GM12878 (cell line): ENCODE data around the gene SLC6A15. TPM values are rescaled to one million over a fixed set of nuclear protein-coding genes. Genes with fewer than 3 reads are reported as not detected.

Source experiments
- ATAC-seq: fragments of 200-7000 bp; cut with Tn5 transposase; 3 replicates; pipeline ENCODE4 v1.9.1; 2020; ENCODE audit warnings: mild to moderate bottlenecking, moderate library complexity
- BruUV-seq: library from RNA; stranded (reverse); fragments of 400-500 nt; replicated peaks from 2 replicates; lab custom pipeline; 2021; lab: Mats Ljungman, UMichigan
- CTCF ChIA-PET: fragments of 300-600 bp; sonication (Branson Sonifier 250); formaldehyde crosslinking; extraction: SDS; loops from one replicate; lab custom pipeline; 2021; ENCODE audit warnings: inconsistent platforms; lab: Yijun Ruan, JAX
- POLR2A ChIA-PET: fragments of 350-600 bp; formaldehyde crosslinking; extraction: SDS; loops from one replicate; lab custom pipeline; 2021; ENCODE audit warnings: inconsistent platforms; lab: Charles Lee
- RAD21 ChIA-PET: fragments of 300-600 bp; sonication (Branson Sonifier 250); formaldehyde crosslinking; loops from one replicate; lab custom pipeline; 2023; ENCODE audit warnings: antibody characterized with exemption; ENCODE audit not compliant: unreplicated experiment; lab: Charles Lee
- SMC1A ChIA-PET: fragments of 300-600 bp; sonication (Branson Sonifier 250); formaldehyde crosslinking; loops from one replicate; lab custom pipeline; 2023; ENCODE audit not compliant: unreplicated experiment, uncharacterized antibody; lab: Charles Lee
- DNase-seq: peaks from one replicate; pipeline ENCODE4 v3.0.0-alpha.2; 2011; ENCODE audit warnings: low read depth, low spot score
- FAIRE-seq: peaks from 3 replicates; lab custom pipeline; 2011; peaks lifted over from hg19 to GRCh38; lab: Jason Lieb, UNC
- H2AFZ ChIP-seq: 2 replicates; pipeline ENCODE4 v1.6.0; 2011; ENCODE audit warnings: low read depth, low read length, control low read depth; ENCODE audit not compliant: control insufficient read depth
- H3K27ac ChIP-seq: 2 replicates; pipeline ENCODE4 v1.5.1; 2011; ENCODE audit warnings: control low read depth; ENCODE audit not compliant: control insufficient read depth, insufficient read depth
- H3K27me3 ChIP-seq, 2 experiments: replicated peaks in 1 of 2; 2 replicates each; pipeline versions ENCODE4 v1.6.0 to v1.6.1; 2011; ENCODE audit warnings: low read length in 1 of 2; ENCODE audit not compliant: control insufficient read depth in 2 of 2, insufficient read depth in 2 of 2
- H3K36me3 ChIP-seq, 2 experiments: 2 replicates each; pipeline ENCODE4 v1.5.1; 2011; ENCODE audit warnings: low read length in 1 of 2; ENCODE audit not compliant: control insufficient read depth in 2 of 2, insufficient read depth in 2 of 2
- H3K4me1 ChIP-seq: 2 replicates; pipeline ENCODE4 v1.6.1; 2011; ENCODE audit warnings: mild to moderate bottlenecking, low read length, moderate library complexity, mixed read lengths; ENCODE audit not compliant: control insufficient read depth, insufficient read depth
- H3K4me2 ChIP-seq: 2 replicates; pipeline ENCODE4 v1.6.0; 2011; ENCODE audit warnings: control low read depth; ENCODE audit not compliant: control insufficient read depth, insufficient read depth
- H3K4me3 ChIP-seq: fragments of 200-600 bp; sonication (generic); 2 replicates; pipeline ENCODE4 v1.5.1; 2016
- H3K79me2 ChIP-seq: 2 replicates; pipeline ENCODE4 v1.6.0; 2011; ENCODE audit warnings: low read length; ENCODE audit not compliant: control insufficient read depth, insufficient read depth
- H3K9ac ChIP-seq: 2 replicates; pipeline ENCODE4 v1.8.0; 2011; ENCODE audit warnings: low read length, control low read depth, mixed read lengths; ENCODE audit not compliant: control insufficient read depth, insufficient read depth
- H3K9me3 ChIP-seq: replicated peaks from 3 replicates; pipeline ENCODE4 v1.5.1; 2011; ENCODE audit warnings: mild to moderate bottlenecking, low read length; ENCODE audit not compliant: control insufficient read depth, insufficient read depth
- H4K20me1 ChIP-seq: 2 replicates; pipeline ENCODE4 v1.6.0; 2011; ENCODE audit not compliant: control insufficient read depth, insufficient read depth
- CBFB ChIP-seq: IDR thresholded peaks from 2 replicates; pipeline ENCODE4 v1.6.1; 2016; ENCODE audit warnings: antibody characterized with exemption, low read depth
- GABPA ChIP-seq: IDR thresholded peaks from 2 replicates; pipeline ENCODE4 v1.6.1; 2014; ENCODE audit warnings: antibody characterized with exemption, low read depth, mild to moderate bottlenecking, inconsistent platforms
- NFIC ChIP-seq: IDR thresholded peaks from 2 replicates; pipeline ENCODE4 v1.6.1; 2012; ENCODE audit warnings: low read depth, mild to moderate bottlenecking, inconsistent platforms, low read length, moderate library complexity
- POLR2A ChIP-seq: IDR thresholded peaks from 2 replicates; pipeline ENCODE4 v1.6.1; 2011; ENCODE audit warnings: low read depth, mild to moderate bottlenecking, low read length
- RCOR1 ChIP-seq: conservative IDR thresholded peaks from 2 replicates; pipeline ENCODE4 v1.6.1; 2012; ENCODE audit warnings: low read depth, low read length, improper control_type of control experiment
- STAT3 ChIP-seq: IDR thresholded peaks from 2 replicates; pipeline ENCODE4 v1.6.1; 2011; ENCODE audit warnings: low read depth, low read length, improper control_type of control experiment
- WGBS: methylation state at CpG from one replicate; pipeline ENCODE4 v1.1.6; 2016; ENCODE audit warnings: low lambda C conversion rate; ENCODE audit not compliant: insufficient replicate concordance, insufficient coverage; ENCODE audit errors: missing lambda C conversion rate; 5-methylcytosine and 5-hydroxymethylcytosine counted together
- in situ Hi-C: fragments of 300-500 bp; cut with MboI; formaldehyde crosslinking; loops from 9 replicates; pipeline ENCODE4 v1.14.3; 2018; ENCODE audit warnings: mixed read lengths
- intact Hi-C: fragments of 100-400 bp; cut with micrococcal nuclease; formaldehyde crosslinking; loops from one replicate; pipeline ENCODE4 v1.14.2; 2022; ENCODE audit not compliant: unreplicated experiment
- polyA plus RNA-seq, 11 experiments: library from polyadenylated mRNA; depleted of rRNA in 4 of 11; unstranded in 6 of 11; stranded (reverse) in 5 of 11; fragments of >200 nt; fragmentation: Nextera tagmentation in 4 of 11; fragmentation: Illumina TruSeq in 1 of 11; extraction: Ambion mirVana in 4 of 11; extraction: Trizol in 1 of 11; gene quantifications; 1 replicate in 1 of 11; 2 replicates in 10 of 11; pipeline versions ENCODE4 v1.2.1 to v1.2.3, GENCODE V29; 2011 to 2016; ENCODE audit warnings: inconsistent platforms in 2 of 11, missing spikeins in 2 of 11, low read depth in 1 of 11
- total RNA-seq, 4 experiments: library from RNA; depleted of rRNA in 3 of 4; stranded (reverse); fragments of >200 nt in 3 of 4; fragmentation: Illumina TruSeq in 1 of 4; extraction: Trizol in 1 of 4; gene quantifications; 2 replicates each; pipeline versions ENCODE4 v1.2.1 to v1.2.3, GENCODE V29; 2013 to 2021
- TF ChIP-seq, protein P1 (sequence below): fragments of 450-650 bp; formaldehyde crosslinking; IDR thresholded peaks from 2 replicates; pipeline ENCODE4 v1.4.0; 2022; ENCODE audit warnings: mild to moderate bottlenecking, moderate library complexity
- TF ChIP-seq, protein P2 (sequence below): fragments of 450-650 bp; IDR thresholded peaks from 2 replicates; pipeline ENCODE4 v1.6.1; 2018; ENCODE audit warnings: borderline replicate concordance, mild to moderate bottlenecking; ENCODE audit not compliant: partially characterized antibody
- TF ChIP-seq, protein P3 (sequence below): fragments of 450-650 bp; IDR thresholded peaks from 2 replicates; pipeline ENCODE4 v1.6.1; 2014; ENCODE audit warnings: mild to moderate bottlenecking
- TF ChIP-seq, protein P4 (sequence below): fragments of 450-650 bp; IDR thresholded peaks from 2 replicates; pipeline ENCODE4 v1.6.1; 2017; ENCODE audit warnings: mild to moderate bottlenecking, moderate library complexity
- TF ChIP-seq, protein P5 (sequence below): fragments of 450-650 bp; IDR thresholded peaks from 2 replicates; pipeline ENCODE4 v1.6.1; 2016; ENCODE audit warnings: mild to moderate bottlenecking
- TF ChIP-seq, protein P6 (sequence below): IDR thresholded peaks from 2 replicates; pipeline ENCODE4 v1.6.1; 2011; ENCODE audit warnings: low read depth, low read length, improper control_type of control experiment, borderline replicate concordance

SLC6A15 gene
- total and polyA plus RNA-seq, 10 of the 15 experiments (the other 5 are each of a cell fraction or from before 2014, with no cell fraction given) = 0.04 TPM; not detected in 9

DNA sequence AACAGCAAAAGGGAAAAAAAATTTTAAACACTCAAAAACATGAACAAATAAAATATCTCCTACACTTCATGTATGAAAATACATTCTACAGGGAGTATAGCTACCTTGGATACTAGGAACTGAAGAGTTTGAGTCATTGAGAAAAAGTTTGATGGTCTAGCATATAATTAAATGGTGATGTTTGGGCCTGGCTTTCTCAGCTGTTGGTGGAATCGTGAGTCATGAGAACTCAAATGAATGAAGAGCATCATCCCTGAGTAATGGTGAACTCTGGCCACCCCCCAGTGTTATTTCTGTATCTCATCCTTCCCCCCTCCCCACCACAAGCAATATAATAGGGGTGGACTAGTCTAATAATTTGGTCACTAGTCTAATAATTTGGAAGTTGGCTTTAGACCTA lies 6.7 kb upstream of the SLC6A15 start:
- no peaks in the 10 kb centered on the region for H3K4me1 ChIP-seq
- intact Hi-C loops = no loop called here
- no peak for FAIRE-seq
- no peak for ATAC-seq
- no peak overlapping the region for H3K4me3 ChIP-seq
- H3K27ac ChIP-seq = no peak overlapping the region
- H3K9me3 ChIP-seq = no peaks in the 10 kb centered on the region
- no peaks in the 10 kb centered on the region for H3K36me3 ChIP-seq
- CTCF ChIA-PET = no interaction called here
- H2AFZ ChIP-seq = no peak overlapping the region
- RAD21 ChIA-PET = no interaction called here
- no TSS peak for BruUV-seq
- no peaks in the 10 kb centered on the region for H4K20me1 ChIP-seq
- in situ Hi-C loops = no loop called here
- H3K27me3 ChIP-seq = no peaks in the 10 kb centered on the region
- 5% methylated on average over 1 of the region's 1 CpG for WGBS
- DNase-seq = no peak
- no peak overlapping the region for H3K9ac ChIP-seq
- SMC1A ChIA-PET = no interaction called here
- POLR2A ChIA-PET = no interaction called here
- H3K79me2 ChIP-seq = no peaks in the 10 kb centered on the region
- no peak overlapping the region for H3K4me2 ChIP-seq
- TF ChIP-seq, protein P1, sequence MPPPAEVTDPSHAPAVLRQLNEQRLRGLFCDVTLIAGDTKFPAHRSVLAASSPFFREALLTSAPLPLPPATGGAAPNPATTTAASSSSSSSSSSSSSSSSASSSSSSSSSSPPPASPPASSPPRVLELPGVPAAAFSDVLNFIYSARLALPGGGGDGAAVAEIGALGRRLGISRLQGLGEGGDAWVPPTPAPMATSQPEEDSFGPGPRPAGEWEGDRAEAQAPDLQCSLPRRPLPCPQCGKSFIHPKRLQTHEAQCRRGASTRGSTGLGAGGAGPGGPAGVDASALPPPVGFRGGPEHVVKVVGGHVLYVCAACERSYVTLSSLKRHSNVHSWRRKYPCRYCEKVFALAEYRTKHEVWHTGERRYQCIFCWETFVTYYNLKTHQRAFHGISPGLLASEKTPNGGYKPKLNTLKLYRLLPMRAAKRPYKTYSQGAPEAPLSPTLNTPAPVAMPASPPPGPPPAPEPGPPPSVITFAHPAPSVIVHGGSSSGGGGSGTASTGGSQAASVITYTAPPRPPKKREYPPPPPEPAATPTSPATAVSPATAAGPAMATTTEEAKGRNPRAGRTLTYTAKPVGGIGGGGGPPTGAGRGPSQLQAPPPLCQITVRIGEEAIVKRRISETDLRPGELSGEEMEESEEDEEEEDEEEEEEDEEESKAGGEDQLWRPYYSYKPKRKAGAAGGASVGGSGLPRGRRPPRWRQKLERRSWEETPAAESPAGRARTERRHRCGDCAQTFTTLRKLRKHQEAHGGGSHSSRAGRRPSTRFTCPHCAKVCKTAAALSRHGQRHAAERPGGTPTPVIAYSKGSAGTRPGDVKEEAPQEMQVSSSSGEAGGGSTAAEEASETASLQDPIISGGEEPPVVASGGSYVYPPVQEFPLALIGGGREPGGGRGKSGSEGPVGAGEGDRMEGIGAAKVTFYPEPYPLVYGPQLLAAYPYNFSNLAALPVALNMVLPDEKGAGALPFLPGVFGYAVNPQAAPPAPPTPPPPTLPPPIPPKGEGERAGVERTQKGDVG = no peak
- TF ChIP-seq POLR2A (no peak), NFIC (no peak), GABPA (no peak), CBFB (no peak), STAT3 (no peak), RCOR1 (no peak)
- TF ChIP-seq, protein P2, sequence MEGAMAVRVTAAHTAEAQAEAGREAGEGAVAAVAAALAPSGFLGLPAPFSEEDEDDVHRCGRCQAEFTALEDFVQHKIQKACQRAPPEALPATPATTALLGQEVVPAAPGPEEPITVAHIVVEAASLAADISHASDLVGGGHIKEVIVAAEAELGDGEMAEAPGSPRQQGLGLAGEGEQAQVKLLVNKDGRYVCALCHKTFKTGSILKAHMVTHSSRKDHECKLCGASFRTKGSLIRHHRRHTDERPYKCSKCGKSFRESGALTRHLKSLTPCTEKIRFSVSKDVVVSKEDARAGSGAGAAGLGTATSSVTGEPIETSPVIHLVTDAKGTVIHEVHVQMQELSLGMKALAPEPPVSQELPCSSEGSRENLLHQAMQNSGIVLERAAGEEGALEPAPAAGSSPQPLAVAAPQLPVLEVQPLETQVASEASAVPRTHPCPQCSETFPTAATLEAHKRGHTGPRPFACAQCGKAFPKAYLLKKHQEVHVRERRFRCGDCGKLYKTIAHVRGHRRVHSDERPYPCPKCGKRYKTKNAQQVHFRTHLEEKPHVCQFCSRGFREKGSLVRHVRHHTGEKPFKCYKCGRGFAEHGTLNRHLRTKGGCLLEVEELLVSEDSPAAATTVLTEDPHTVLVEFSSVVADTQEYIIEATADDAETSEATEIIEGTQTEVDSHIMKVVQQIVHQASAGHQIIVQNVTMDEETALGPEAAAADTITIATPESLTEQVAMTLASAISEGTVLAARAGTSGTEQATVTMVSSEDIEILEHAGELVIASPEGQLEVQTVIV = no peak
- TF ChIP-seq, protein P3, sequence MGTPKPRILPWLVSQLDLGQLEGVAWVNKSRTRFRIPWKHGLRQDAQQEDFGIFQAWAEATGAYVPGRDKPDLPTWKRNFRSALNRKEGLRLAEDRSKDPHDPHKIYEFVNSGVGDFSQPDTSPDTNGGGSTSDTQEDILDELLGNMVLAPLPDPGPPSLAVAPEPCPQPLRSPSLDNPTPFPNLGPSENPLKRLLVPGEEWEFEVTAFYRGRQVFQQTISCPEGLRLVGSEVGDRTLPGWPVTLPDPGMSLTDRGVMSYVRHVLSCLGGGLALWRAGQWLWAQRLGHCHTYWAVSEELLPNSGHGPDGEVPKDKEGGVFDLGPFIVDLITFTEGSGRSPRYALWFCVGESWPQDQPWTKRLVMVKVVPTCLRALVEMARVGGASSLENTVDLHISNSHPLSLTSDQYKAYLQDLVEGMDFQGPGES = no peak
- TF ChIP-seq, protein P4, sequence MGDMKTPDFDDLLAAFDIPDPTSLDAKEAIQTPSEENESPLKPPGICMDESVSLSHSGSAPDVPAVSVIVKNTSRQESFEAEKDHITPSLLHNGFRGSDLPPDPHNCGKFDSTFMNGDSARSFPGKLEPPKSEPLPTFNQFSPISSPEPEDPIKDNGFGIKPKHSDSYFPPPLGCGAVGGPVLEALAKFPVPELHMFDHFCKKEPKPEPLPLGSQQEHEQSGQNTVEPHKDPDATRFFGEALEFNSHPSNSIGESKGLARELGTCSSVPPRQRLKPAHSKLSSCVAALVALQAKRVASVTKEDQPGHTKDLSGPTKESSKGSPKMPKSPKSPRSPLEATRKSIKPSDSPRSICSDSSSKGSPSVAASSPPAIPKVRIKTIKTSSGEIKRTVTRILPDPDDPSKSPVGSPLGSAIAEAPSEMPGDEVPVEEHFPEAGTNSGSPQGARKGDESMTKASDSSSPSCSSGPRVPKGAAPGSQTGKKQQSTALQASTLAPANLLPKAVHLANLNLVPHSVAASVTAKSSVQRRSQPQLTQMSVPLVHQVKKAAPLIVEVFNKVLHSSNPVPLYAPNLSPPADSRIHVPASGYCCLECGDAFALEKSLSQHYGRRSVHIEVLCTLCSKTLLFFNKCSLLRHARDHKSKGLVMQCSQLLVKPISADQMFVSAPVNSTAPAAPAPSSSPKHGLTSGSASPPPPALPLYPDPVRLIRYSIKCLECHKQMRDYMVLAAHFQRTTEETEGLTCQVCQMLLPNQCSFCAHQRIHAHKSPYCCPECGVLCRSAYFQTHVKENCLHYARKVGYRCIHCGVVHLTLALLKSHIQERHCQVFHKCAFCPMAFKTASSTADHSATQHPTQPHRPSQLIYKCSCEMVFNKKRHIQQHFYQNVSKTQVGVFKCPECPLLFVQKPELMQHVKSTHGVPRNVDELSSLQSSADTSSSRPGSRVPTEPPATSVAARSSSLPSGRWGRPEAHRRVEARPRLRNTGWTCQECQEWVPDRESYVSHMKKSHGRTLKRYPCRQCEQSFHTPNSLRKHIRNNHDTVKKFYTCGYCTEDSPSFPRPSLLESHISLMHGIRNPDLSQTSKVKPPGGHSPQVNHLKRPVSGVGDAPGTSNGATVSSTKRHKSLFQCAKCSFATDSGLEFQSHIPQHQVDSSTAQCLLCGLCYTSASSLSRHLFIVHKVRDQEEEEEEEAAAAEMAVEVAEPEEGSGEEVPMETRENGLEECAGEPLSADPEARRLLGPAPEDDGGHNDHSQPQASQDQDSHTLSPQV = no peak
- TF ChIP-seq, protein P5, sequence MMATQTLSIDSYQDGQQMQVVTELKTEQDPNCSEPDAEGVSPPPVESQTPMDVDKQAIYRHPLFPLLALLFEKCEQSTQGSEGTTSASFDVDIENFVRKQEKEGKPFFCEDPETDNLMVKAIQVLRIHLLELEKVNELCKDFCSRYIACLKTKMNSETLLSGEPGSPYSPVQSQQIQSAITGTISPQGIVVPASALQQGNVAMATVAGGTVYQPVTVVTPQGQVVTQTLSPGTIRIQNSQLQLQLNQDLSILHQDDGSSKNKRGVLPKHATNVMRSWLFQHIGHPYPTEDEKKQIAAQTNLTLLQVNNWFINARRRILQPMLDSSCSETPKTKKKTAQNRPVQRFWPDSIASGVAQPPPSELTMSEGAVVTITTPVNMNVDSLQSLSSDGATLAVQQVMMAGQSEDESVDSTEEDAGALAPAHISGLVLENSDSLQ = no peak
- TF ChIP-seq, protein P6, sequence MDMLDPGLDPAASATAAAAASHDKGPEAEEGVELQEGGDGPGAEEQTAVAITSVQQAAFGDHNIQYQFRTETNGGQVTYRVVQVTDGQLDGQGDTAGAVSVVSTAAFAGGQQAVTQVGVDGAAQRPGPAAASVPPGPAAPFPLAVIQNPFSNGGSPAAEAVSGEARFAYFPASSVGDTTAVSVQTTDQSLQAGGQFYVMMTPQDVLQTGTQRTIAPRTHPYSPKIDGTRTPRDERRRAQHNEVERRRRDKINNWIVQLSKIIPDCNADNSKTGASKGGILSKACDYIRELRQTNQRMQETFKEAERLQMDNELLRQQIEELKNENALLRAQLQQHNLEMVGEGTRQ = no peak
